ENCODE measurements around the gene ZBTB17.

Gene ZBTB17

GRCh38 chr1:15945832-15946448 is 30.0 kb downstream of the ZBTB17 start:
- H3K4me1 ChIP-seq (ENCODE audit: insufficient read depth, low read length): peaks cover 24% of the 10 kb centered on the region
- no peaks in the 10 kb centered on the region for H3K36me3 ChIP-seq (ENCODE audit: insufficient read depth, low read length)
- H3K9me3 ChIP-seq (ENCODE audit: control insufficient read depth, insufficient read depth, low read length): no peaks in the 10 kb centered on the region
- H3K9ac ChIP-seq (ENCODE audit: low read depth, low read length): no peak overlapping the region

GRCh38 chr1:15945011-15945831 is 30.7 kb downstream of the ZBTB17 start:
- H3K9ac ChIP-seq (ENCODE audit: low read depth, low read length): no peak overlapping the region
- H3K36me3 ChIP-seq (ENCODE audit: insufficient read depth, low read length): peaks cover 2% of the 10 kb centered on the region
- H3K9me3 ChIP-seq (ENCODE audit: control insufficient read depth, insufficient read depth, low read length): no peaks in the 10 kb centered on the region
- H3K4me1 ChIP-seq (ENCODE audit: insufficient read depth, low read length): peaks cover 18% of the 10 kb centered on the region

GRCh38 chr1:15944308-15945010 is 31.4 kb downstream of the ZBTB17 start:
- H3K9me3 ChIP-seq (ENCODE audit: control insufficient read depth, insufficient read depth, low read length): no peaks in the 10 kb centered on the region
- peaks cover 4% of the 10 kb centered on the region for H3K36me3 ChIP-seq (ENCODE audit: insufficient read depth, low read length)
- no peak overlapping the region for H3K9ac ChIP-seq (ENCODE audit: low read depth, low read length)
- H3K4me1 ChIP-seq (ENCODE audit: insufficient read depth, low read length): peaks cover 10% of the 10 kb centered on the region

- H3K9ac ChIP-seq (ENCODE audit: low read depth, low read length): no peak overlapping the region
- H3K9me3 ChIP-seq (ENCODE audit: control insufficient read depth, insufficient read depth, low read length): no peaks in the 10 kb centered on the region
- H3K4me1 ChIP-seq (ENCODE audit: insufficient read depth, low read length): peaks cover 5% of the 10 kb centered on the region
- H3K36me3 ChIP-seq (ENCODE audit: insufficient read depth, low read length): peaks cover 4% of the 10 kb centered on the region
These were observed 32.0 kb downstream of the ZBTB17 start for GRCh38 chr1:15943992-15944307.

GRCh38 chr1:15943328-15943991 is 32.4 kb downstream of the ZBTB17 start:
- H3K9ac ChIP-seq (ENCODE audit: low read depth, low read length): no peak overlapping the region
- no peaks in the 10 kb centered on the region for H3K9me3 ChIP-seq (ENCODE audit: control insufficient read depth, insufficient read depth, low read length)
- peaks cover 4% of the 10 kb centered on the region for H3K36me3 ChIP-seq (ENCODE audit: insufficient read depth, low read length)
- H3K4me1 ChIP-seq (ENCODE audit: insufficient read depth, low read length): no peaks in the 10 kb centered on the region

GRCh38 chr1:15942661-15943327 is 33.1 kb downstream of the ZBTB17 start:
- H3K36me3 ChIP-seq (ENCODE audit: insufficient read depth, low read length): peaks cover 4% of the 10 kb centered on the region
- H3K9ac ChIP-seq (ENCODE audit: low read depth, low read length): no peak overlapping the region
- H3K4me1 ChIP-seq (ENCODE audit: insufficient read depth, low read length): no peaks in the 10 kb centered on the region
- no peaks in the 10 kb centered on the region for H3K9me3 ChIP-seq (ENCODE audit: control insufficient read depth, insufficient read depth, low read length)

- Histone ChIP-seq H3K4me1 (ENCODE audit: insufficient read depth, low read length) (peaks cover 6% of the 10 kb centered on the region; the same call in 1 of the 2 replicates), H3K9me3 (ENCODE audit: control insufficient read depth, insufficient read depth, low read length) (no peaks in the 10 kb centered on the region), H3K9ac (ENCODE audit: low read depth, low read length) (no peak overlapping the region), H3K36me3 (ENCODE audit: insufficient read depth, low read length) (peaks cover 4% of the 10 kb centered on the region)
These were observed 33.8 kb downstream of the ZBTB17 start for GRCh38 chr1:15941899-15942660.

- H3K9ac ChIP-seq (ENCODE audit: low read depth, low read length): no peak overlapping the region
- H3K4me1 ChIP-seq (ENCODE audit: insufficient read depth, low read length): peaks cover 6% of the 10 kb centered on the region; the same call in 1 of the 2 replicates
- H3K9me3 ChIP-seq (ENCODE audit: control insufficient read depth, insufficient read depth, low read length): no peaks in the 10 kb centered on the region
- H3K36me3 ChIP-seq (ENCODE audit: insufficient read depth, low read length): peaks cover 4% of the 10 kb centered on the region
These were observed 34.7 kb downstream of the ZBTB17 start for GRCh38 chr1:15941044-15941840.

GRCh38 chr1:15940110-15941043 is 35.5 kb downstream of the ZBTB17 start:
- H3K36me3 ChIP-seq (ENCODE audit: insufficient read depth, low read length): peaks cover 4% of the 10 kb centered on the region
- H3K4me1 ChIP-seq (ENCODE audit: insufficient read depth, low read length): peaks cover 6% of the 10 kb centered on the region; the same call in 1 of the 2 replicates
- no peaks in the 10 kb centered on the region for H3K9me3 ChIP-seq (ENCODE audit: control insufficient read depth, insufficient read depth, low read length)
- no peak overlapping the region for H3K9ac ChIP-seq (ENCODE audit: low read depth, low read length)

GRCh38 chr1:15939181-15940109 is 36.5 kb downstream of the ZBTB17 start:
- Histone ChIP-seq H3K4me1 (ENCODE audit: insufficient read depth, low read length) (peaks cover 6% of the 10 kb centered on the region; the same call in 1 of the 2 replicates), H3K9ac (ENCODE audit: low read depth, low read length) (no peak overlapping the region), H3K9me3 (ENCODE audit: control insufficient read depth, insufficient read depth, low read length) (no peaks in the 10 kb centered on the region), H3K36me3 (ENCODE audit: insufficient read depth, low read length) (peaks cover 9% of the 10 kb centered on the region)

- Histone ChIP-seq H3K9ac (ENCODE audit: low read depth, low read length) (no peak overlapping the region), H3K4me1 (ENCODE audit: insufficient read depth, low read length) (peaks cover 6% of the 10 kb centered on the region; the same call in 1 of the 2 replicates), H3K36me3 (ENCODE audit: insufficient read depth, low read length) (peaks cover 13% of the 10 kb centered on the region), H3K9me3 (ENCODE audit: control insufficient read depth, insufficient read depth, low read length) (no peaks in the 10 kb centered on the region)
These were observed 37.2 kb downstream of the ZBTB17 start for GRCh38 chr1:15938628-15939161.
